Cardiac muscle cell (in vitro differentiated cells and primary cell): ENCODE results near the gene TRIM27. TPM values are rescaled to one million over a fixed set of nuclear protein-coding genes. Genes with fewer than 3 reads are reported as not detected.
"Not testable (repeated sequence)": the region's sequence is repeated elsewhere in the genome, so short reads cannot be mapped to it uniquely, and the experiment has no call there.

Experiments used
- DNase-seq, 2 donors: peaks; one replicate each; pipeline versions ENCODE4 v3.0.0 to v3.0.0-alpha.2; 2010 to 2017; ENCODE audit warnings: low read depth in 1 of 2, low spot score in 1 of 2
- H3K27ac ChIP-seq: fragments of 200-600 bp; sonication (generic); 2 replicates; pipeline ENCODE4 v1.5.1; 2016
- H3K27me3 ChIP-seq: fragments of 200-600 bp; sonication (generic); 2 replicates; pipeline ENCODE4 v1.6.0; 2016; ENCODE audit warnings: control low read depth
- H3K36me3 ChIP-seq: fragments of 200-600 bp; sonication (generic); 2 replicates; pipeline ENCODE4 v1.5.1; 2016; ENCODE audit warnings: control low read depth
- H3K4me1 ChIP-seq: fragments of 200-600 bp; sonication (generic); 2 replicates; pipeline ENCODE4 v1.8.1; 2017; ENCODE audit warnings: low read depth, mild to moderate bottlenecking, mixed run types
- H3K4me3 ChIP-seq: fragments of 200-600 bp; sonication (generic); 2 replicates; pipeline ENCODE4 v1.5.1; 2016; ENCODE audit warnings: mild to moderate bottlenecking
- H3K9me3 ChIP-seq: fragments of 200-600 bp; sonication (generic); 2 replicates; pipeline ENCODE4 v1.5.1; 2017; ENCODE audit warnings: low read depth, mild to moderate bottlenecking, control low read depth
- polyA plus RNA-seq: library from polyadenylated mRNA; unstranded; fragments of >200 nt; fragmentation: Nextera tagmentation; extraction: Ambion mirVana; gene quantifications from 2 replicates; pipeline ENCODE4 v1.2.1, GENCODE V29; 2016
- total RNA-seq: library from RNA; depleted of rRNA; stranded (reverse); fragments of >200 nt; gene quantifications from 2 replicates; pipeline ENCODE4 v1.2.3, GENCODE V29; 2016
- TF ChIP-seq, protein P1 (sequence below): IDR thresholded peaks from 2 replicates; pipeline ENCODE4 v1.5.1; 2012; ENCODE audit warnings: low read depth, mild to moderate bottlenecking, low read length

TRIM27 gene
- total and polyA plus RNA-seq, 2 experiments from 2014 or later, result 79.2 to 105 TPM

- DNase-seq, result peak; percentile 66 to 80
- Histone ChIP-seq H3K27me3 (no peaks in the 10 kb centered on the region), H3K4me1 (no peaks in the 10 kb centered on the region), H3K36me3 (no peaks in the 10 kb centered on the region), H3K9me3 (no peaks in the 10 kb centered on the region), H3K27ac (no peak overlapping the region), H3K4me3 (peak overlapping the region; percentile 45)
- TF ChIP-seq, protein P1, sequence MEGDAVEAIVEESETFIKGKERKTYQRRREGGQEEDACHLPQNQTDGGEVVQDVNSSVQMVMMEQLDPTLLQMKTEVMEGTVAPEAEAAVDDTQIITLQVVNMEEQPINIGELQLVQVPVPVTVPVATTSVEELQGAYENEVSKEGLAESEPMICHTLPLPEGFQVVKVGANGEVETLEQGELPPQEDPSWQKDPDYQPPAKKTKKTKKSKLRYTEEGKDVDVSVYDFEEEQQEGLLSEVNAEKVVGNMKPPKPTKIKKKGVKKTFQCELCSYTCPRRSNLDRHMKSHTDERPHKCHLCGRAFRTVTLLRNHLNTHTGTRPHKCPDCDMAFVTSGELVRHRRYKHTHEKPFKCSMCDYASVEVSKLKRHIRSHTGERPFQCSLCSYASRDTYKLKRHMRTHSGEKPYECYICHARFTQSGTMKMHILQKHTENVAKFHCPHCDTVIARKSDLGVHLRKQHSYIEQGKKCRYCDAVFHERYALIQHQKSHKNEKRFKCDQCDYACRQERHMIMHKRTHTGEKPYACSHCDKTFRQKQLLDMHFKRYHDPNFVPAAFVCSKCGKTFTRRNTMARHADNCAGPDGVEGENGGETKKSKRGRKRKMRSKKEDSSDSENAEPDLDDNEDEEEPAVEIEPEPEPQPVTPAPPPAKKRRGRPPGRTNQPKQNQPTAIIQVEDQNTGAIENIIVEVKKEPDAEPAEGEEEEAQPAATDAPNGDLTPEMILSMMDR, result no peak
Observed at GRCh38 chr6:28880894-28881780, 42.6 kb downstream of the TRIM27 start.

DNA sequence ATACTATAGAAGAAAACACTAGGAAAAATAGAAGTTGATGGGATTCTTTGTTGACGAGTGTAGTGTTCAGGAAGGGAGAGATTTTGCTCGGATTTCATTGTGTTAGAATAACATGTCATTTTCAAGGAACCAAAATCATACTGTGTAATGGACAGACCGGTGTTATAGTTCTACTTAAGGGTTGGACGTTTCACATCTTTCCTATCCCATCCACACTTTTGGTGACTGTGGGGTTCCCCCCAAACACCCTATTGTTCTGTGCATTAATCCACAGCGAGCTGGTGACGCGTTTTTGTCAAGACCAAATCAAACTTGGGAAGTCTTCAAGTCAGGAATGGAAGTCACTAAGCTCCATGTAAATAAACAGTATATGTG lies 43.3 kb downstream of the TRIM27 start:
- Histone ChIP-seq H3K27me3 (no peaks in the 10 kb centered on the region), H3K4me3 (peak overlapping the region; percentile 45), H3K9me3 (no peaks in the 10 kb centered on the region), H3K27ac (no peak overlapping the region), H3K4me1 (no peaks in the 10 kb centered on the region), H3K36me3 (no peaks in the 10 kb centered on the region)
- DNase-seq, result no peak
- TF ChIP-seq, protein P1, result no peak

DNA sequence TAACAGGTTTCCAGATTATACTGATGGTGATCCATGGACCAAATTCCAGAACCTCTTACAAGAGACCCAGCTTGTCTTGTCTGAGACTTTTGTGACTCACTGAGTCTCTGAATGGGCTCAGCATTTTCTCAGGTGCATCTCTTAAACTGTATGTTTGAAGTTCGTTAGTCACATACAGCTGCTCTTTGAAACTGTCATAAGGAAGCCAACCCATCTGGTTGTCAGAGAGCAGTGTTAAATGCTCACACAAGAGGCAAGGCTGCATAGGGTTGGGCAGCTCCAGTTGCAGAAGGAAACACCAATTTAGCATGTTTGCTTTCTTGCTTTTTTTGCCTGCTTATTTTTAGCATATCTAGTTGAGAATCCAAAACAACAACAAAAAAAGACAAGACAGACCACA lies 47.1 kb downstream of the TRIM27 start:
- TF ChIP-seq, protein P1, result no peak
- H3K4me1 ChIP-seq, result no peaks in the 10 kb centered on the region
- H3K9me3 ChIP-seq, result no peaks in the 10 kb centered on the region
- no peaks in the 10 kb centered on the region for H3K27me3 ChIP-seq
- H3K27ac ChIP-seq, result no peak overlapping the region
- no peak for DNase-seq
- no peak overlapping the region for H3K4me3 ChIP-seq
- no peaks in the 10 kb centered on the region for H3K36me3 ChIP-seq

- H3K27ac ChIP-seq, result no peak overlapping the region
- DNase-seq, result no peak
- no peaks in the 10 kb centered on the region for H3K9me3 ChIP-seq
- TF ChIP-seq, protein P1, result no peak
- no peaks in the 10 kb centered on the region for H3K4me1 ChIP-seq
- H3K27me3 ChIP-seq, result no peaks in the 10 kb centered on the region
- no peak overlapping the region for H3K4me3 ChIP-seq
- H3K36me3 ChIP-seq, result no peaks in the 10 kb centered on the region
Observed at GRCh38 chr6:28875191-28875747, 48.5 kb downstream of the TRIM27 start.

- not testable (repeated sequence) for H3K36me3 ChIP-seq, H3K4me3 ChIP-seq, H3K4me1 ChIP-seq, H3K27me3 ChIP-seq, H3K9me3 ChIP-seq, DNase-seq, H3K27ac ChIP-seq
Observed at GRCh38 chr6:28872157-28872817, 51.5 kb downstream of the TRIM27 start.
